GM12801 (cell line): ENCODE data around the gene NPY5R.

ENCODE experiments used
- TF ChIP-seq, protein P1 (sequence below): IDR thresholded peaks from one replicate; pipeline ENCODE4 v1.5.1; 2011; ENCODE audit warnings: control low read depth; ENCODE audit not compliant: insufficient read length; ENCODE audit errors: extremely low read depth

The NPY5R gene

GRCh38 chr4:163400911-163401310 is 57.2 kb downstream of the NPY5R start:
- TF ChIP-seq, protein P1, sequence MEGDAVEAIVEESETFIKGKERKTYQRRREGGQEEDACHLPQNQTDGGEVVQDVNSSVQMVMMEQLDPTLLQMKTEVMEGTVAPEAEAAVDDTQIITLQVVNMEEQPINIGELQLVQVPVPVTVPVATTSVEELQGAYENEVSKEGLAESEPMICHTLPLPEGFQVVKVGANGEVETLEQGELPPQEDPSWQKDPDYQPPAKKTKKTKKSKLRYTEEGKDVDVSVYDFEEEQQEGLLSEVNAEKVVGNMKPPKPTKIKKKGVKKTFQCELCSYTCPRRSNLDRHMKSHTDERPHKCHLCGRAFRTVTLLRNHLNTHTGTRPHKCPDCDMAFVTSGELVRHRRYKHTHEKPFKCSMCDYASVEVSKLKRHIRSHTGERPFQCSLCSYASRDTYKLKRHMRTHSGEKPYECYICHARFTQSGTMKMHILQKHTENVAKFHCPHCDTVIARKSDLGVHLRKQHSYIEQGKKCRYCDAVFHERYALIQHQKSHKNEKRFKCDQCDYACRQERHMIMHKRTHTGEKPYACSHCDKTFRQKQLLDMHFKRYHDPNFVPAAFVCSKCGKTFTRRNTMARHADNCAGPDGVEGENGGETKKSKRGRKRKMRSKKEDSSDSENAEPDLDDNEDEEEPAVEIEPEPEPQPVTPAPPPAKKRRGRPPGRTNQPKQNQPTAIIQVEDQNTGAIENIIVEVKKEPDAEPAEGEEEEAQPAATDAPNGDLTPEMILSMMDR: no peak
